ENCODE results near the gene RBM15. TPM values are rescaled to one million over a fixed set of nuclear protein-coding genes. Genes with fewer than 3 reads are reported as not detected.

The RBM15 gene
- 25.9 and 26.5 TPM in 2 replicates for total RNA-seq
- polyA plus RNA-seq: 8.4 and 10.7 TPM in 2 replicates
- polyA plus RNA-seq (2012): 4.1 and 4.2 TPM in 2 replicates
- 40.5 and 54.2 TPM in 2 replicates for polyA minus RNA-seq (ENCODE audit: low replicate concordance)

GRCh38 chr1:110338886-110339406 is at the start of gene RBM15:
Gene RBM15 (plus strand): TSS chr1:110339377. CDS start chr1:110339406, 29 bp downstream.
- Histone ChIP-seq H3K4me1 (ENCODE audit: control insufficient read depth, extremely low read depth, insufficient read depth, low read length) (peaks cover 19% of the 10 kb centered on the region), H3K27ac (ENCODE audit: insufficient read depth, low read length) (peak within 1 kb of the TSS; percentile 99), H3K79me2 (ENCODE audit: control insufficient read depth, insufficient read depth, low read length) (peaks cover 46% of the 10 kb centered on the region), H3K9ac (ENCODE audit: insufficient read depth, low read length) (peak within 1 kb of the TSS; percentile 98), H3K36me3 (ENCODE audit: control insufficient read depth, insufficient read depth, low read length) (peaks cover 16% of the 10 kb centered on the region), H2AFZ (ENCODE audit: low read length) (peak within 1 kb of the TSS; percentile 87), H3K27me3 (ENCODE audit: control insufficient read depth, insufficient read depth, low read length) (no peaks in the 10 kb centered on the region), H4K20me1 (ENCODE audit: control insufficient read depth, extremely low read depth, insufficient read depth, low read length) (no peaks in the 10 kb centered on the region), H3K4me3 (replicated peaks in 1 of 4; ENCODE audit: control extremely low read depth in 1 of 4, insufficient read depth in 1 of 4, low read depth in 3 of 4, low read length in 4 of 4) (peak within 1 kb of the TSS; percentile 81 to 99 (median 97)), H3K4me2 (ENCODE audit: extremely low read depth, insufficient read depth, low read length) (peak within 1 kb of the TSS; percentile 97), H3K9me3 (ENCODE audit: control insufficient read depth, insufficient read depth, low read depth, low read length) (no peaks in the 10 kb centered on the region)
- TF ChIP-seq CTCF (conservative IDR thresholded peaks at IDR 0.05 in 1 of 2, IDR thresholded peaks at IDR 0.05 in 1 of 2; ENCODE audit: low read depth in 1 of 2, low read length in 2 of 2) (no peak), EZH2 (IDR thresholded peaks at IDR 0.05; ENCODE audit: low read length, missing control alignments) (no peak)
- DNase-seq (ENCODE audit: low read depth in 2 of 2): peak; percentile 100

- Histone ChIP-seq H3K9ac (ENCODE audit: insufficient read depth, low read length) (no peak overlapping the region), H3K27ac (ENCODE audit: insufficient read depth, low read length) (no peak overlapping the region), H3K79me2 (ENCODE audit: control insufficient read depth, insufficient read depth, low read length) (no peaks in the 10 kb centered on the region), H3K27me3 (ENCODE audit: control insufficient read depth, insufficient read depth, low read length) (no peaks in the 10 kb centered on the region), H3K9me3 (ENCODE audit: control insufficient read depth, insufficient read depth, low read depth, low read length) (no peaks in the 10 kb centered on the region), H2AFZ (ENCODE audit: low read length) (no peak overlapping the region), H3K36me3 (ENCODE audit: control insufficient read depth, insufficient read depth, low read length) (no peaks in the 10 kb centered on the region), H4K20me1 (ENCODE audit: control insufficient read depth, extremely low read depth, insufficient read depth, low read length) (no peaks in the 10 kb centered on the region), H3K4me1 (ENCODE audit: control insufficient read depth, extremely low read depth, insufficient read depth, low read length) (no peaks in the 10 kb centered on the region), H3K4me2 (ENCODE audit: extremely low read depth, insufficient read depth, low read length) (no peak overlapping the region), H3K4me3 (replicated peaks in 1 of 4; ENCODE audit: control extremely low read depth in 1 of 4, insufficient read depth in 1 of 4, low read depth in 3 of 4, low read length in 4 of 4) (no peak overlapping the region)
- TF ChIP-seq EZH2 (IDR thresholded peaks at IDR 0.05; ENCODE audit: low read length, missing control alignments) (no peak), CTCF (conservative IDR thresholded peaks at IDR 0.05 in 1 of 2, IDR thresholded peaks at IDR 0.05 in 1 of 2; ENCODE audit: low read depth in 1 of 2, low read length in 2 of 2) (no peak)
- DNase-seq (ENCODE audit: low read depth in 2 of 2): no peak
These were observed 47.7 kb upstream of the RBM15 start for GRCh38 chr1:110291241-110292030.

- no peak overlapping the region for H3K9ac ChIP-seq (ENCODE audit: insufficient read depth, low read length)
- no peak for TF ChIP-seq EZH2 (IDR thresholded peaks at IDR 0.05; ENCODE audit: low read length, missing control alignments)
- TF ChIP-seq CTCF (conservative IDR thresholded peaks at IDR 0.05 in 1 of 2, IDR thresholded peaks at IDR 0.05 in 1 of 2; ENCODE audit: low read depth in 1 of 2, low read length in 2 of 2): no peak
- peak; percentile 15 to 25 for DNase-seq (ENCODE audit: low read depth in 2 of 2)
- no peaks in the 10 kb centered on the region for H3K36me3 ChIP-seq (ENCODE audit: control insufficient read depth, insufficient read depth, low read length)
- no peak overlapping the region for H3K27ac ChIP-seq (ENCODE audit: insufficient read depth, low read length)
- no peak overlapping the region for H3K4me3 ChIP-seq (replicated peaks in 1 of 4; ENCODE audit: control extremely low read depth in 1 of 4, insufficient read depth in 1 of 4, low read depth in 3 of 4, low read length in 4 of 4)
- no peaks in the 10 kb centered on the region for H3K9me3 ChIP-seq (ENCODE audit: control insufficient read depth, insufficient read depth, low read depth, low read length)
- no peaks in the 10 kb centered on the region for H3K4me1 ChIP-seq (ENCODE audit: control insufficient read depth, extremely low read depth, insufficient read depth, low read length)
- H3K27me3 ChIP-seq (ENCODE audit: control insufficient read depth, insufficient read depth, low read length): no peaks in the 10 kb centered on the region
- no peaks in the 10 kb centered on the region for H3K79me2 ChIP-seq (ENCODE audit: control insufficient read depth, insufficient read depth, low read length)
- H2AFZ ChIP-seq (ENCODE audit: low read length): no peak overlapping the region
- no peak overlapping the region for H3K4me2 ChIP-seq (ENCODE audit: extremely low read depth, insufficient read depth, low read length)
- H4K20me1 ChIP-seq (ENCODE audit: control insufficient read depth, extremely low read depth, insufficient read depth, low read length): no peaks in the 10 kb centered on the region
These were observed 47.0 kb upstream of the RBM15 start for GRCh38 chr1:110292031-110292741.

Data from fibroblast of lung (primary cell).